Fibroblast of villous mesenchyme (primary cell): ENCODE results near the gene MYO1E. TPM values are rescaled to one million over a fixed set of nuclear protein-coding genes. Genes with fewer than 3 reads are reported as not detected.
"Not testable (repeated sequence)": the region's sequence is repeated elsewhere in the genome, so short reads cannot be mapped to it uniquely, and the experiment has no call there.

ENCODE experiments used
- DNase-seq: peaks from one replicate; pipeline ENCODE4 v3.0.0-alpha.2; 2010; ENCODE audit warnings: low read depth
- H3K4me3 ChIP-seq: 2 replicates; pipeline ENCODE4 v1.5.1; 2011; ENCODE audit warnings: low read depth, mild to moderate bottlenecking, low read length
- total RNA-seq: library from RNA; depleted of rRNA; stranded (reverse); fragments of >200 nt; gene quantifications from 2 replicates; pipeline ENCODE4 v1.2.3, GENCODE V29; 2012
- TF ChIP-seq, protein P1 (sequence below): IDR thresholded peaks from 2 replicates; pipeline ENCODE4 v1.5.1; 2012; ENCODE audit warnings: low read depth, mild to moderate bottlenecking, low read length; ENCODE audit not compliant: insufficient read depth

Gene MYO1E
- total RNA-seq, 1 donor: 107 TPM

DNA sequence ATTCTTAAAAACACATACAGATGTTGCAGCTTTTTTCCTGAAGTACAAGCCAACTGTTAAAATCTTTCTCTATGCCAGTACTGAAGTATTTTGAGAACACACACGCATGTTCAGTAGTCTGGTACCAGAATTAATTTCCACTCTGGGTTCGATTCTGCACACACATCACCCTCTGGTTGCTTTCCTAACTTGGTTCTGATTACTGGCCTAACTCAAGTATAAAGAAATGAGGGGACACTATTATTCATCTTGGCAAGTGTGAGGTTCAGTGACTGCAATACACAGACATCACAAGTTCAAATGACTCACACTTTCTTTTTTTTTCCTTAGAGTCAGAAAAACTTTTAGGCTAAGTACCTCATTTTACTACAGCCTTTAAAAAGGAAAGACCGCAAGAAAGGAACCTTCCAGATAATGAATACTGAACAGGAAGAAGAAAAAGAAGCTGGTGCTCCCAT is 203.4 kb downstream of the MYO1E start:
- TF ChIP-seq, protein P1, sequence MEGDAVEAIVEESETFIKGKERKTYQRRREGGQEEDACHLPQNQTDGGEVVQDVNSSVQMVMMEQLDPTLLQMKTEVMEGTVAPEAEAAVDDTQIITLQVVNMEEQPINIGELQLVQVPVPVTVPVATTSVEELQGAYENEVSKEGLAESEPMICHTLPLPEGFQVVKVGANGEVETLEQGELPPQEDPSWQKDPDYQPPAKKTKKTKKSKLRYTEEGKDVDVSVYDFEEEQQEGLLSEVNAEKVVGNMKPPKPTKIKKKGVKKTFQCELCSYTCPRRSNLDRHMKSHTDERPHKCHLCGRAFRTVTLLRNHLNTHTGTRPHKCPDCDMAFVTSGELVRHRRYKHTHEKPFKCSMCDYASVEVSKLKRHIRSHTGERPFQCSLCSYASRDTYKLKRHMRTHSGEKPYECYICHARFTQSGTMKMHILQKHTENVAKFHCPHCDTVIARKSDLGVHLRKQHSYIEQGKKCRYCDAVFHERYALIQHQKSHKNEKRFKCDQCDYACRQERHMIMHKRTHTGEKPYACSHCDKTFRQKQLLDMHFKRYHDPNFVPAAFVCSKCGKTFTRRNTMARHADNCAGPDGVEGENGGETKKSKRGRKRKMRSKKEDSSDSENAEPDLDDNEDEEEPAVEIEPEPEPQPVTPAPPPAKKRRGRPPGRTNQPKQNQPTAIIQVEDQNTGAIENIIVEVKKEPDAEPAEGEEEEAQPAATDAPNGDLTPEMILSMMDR: no peak
- H3K4me3 ChIP-seq: no peak overlapping the region
- peak; percentile 92 for DNase-seq

DNA sequence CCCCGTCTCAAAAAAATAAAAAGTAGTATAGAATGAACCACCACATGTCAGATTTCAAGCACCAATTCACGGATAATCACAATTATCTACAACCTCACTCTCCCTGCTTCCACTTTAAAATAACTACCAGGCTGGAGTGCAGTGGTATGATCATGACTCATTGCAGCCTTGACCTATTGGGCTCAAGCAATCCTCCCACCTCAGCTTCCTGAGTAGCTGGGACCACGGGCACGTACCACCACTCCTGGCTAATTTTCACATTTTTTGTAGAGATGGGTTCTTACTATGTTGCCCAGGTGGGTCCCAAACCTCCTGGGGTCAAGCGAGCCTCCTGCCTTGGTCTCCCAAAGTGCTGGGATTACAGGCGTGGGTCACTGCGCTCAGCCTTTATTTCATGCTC is 204.1 kb downstream of the MYO1E start:
- H3K4me3 ChIP-seq: no peak overlapping the region
- peak; percentile 73 for DNase-seq
- TF ChIP-seq, protein P1: no peak

DNA sequence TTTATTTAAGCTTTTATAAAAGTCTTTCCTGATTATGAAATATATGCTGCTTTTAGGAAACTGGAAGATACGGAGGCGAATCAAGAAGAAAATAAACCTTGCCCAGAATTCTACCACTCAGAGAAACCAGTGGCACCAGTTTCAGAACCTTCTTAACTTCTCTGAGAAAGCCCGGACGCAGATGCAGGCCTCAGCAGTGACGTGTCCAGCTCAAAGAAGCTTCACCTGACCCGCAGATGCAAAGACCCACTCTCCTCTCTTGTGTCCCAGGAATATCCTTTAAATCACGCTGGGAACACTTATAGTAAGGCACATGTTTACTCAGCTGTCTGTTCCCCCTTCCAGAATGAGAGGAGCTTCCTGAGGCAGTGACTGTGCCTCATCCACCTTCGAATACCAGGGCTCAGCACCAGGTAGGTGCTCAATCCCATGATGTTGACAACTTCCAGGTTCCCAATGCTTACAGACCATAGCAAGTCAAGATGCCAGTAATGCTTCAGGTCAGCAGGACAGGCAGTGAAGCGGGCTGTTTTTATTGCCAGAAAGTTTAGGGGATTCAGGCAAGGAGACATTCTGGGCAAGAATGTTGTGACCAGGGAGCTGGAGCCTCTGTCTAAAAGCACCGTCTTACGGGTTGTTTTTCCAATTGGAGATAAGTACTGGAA is 205.9 kb downstream of the MYO1E start:
- TF ChIP-seq, protein P1: no peak
- DNase-seq: no peak
- H3K4me3 ChIP-seq: no peak overlapping the region

DNA sequence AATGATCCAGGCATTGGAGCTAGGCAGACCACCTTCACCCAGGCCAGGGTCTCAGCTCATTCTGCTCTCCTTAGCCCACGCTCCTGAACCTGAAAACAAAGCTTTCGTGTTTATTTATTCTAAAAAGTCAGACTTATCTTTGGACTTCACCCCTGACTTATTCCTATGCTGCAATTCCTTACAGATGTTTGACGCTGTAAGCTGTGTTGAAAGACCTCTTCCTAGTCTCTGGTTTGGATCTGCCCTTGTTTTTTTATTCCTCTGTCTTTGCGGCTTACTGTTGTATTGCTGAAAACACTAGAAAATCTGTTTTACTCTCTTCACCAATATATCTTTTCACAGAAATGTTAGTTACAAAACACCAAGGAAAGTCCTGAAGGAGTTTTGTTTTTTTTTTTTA is 206.5 kb downstream of the MYO1E start:
- H3K4me3 ChIP-seq: no peak overlapping the region
- DNase-seq: peak; percentile 90
- TF ChIP-seq, protein P1: no peak

DNA sequence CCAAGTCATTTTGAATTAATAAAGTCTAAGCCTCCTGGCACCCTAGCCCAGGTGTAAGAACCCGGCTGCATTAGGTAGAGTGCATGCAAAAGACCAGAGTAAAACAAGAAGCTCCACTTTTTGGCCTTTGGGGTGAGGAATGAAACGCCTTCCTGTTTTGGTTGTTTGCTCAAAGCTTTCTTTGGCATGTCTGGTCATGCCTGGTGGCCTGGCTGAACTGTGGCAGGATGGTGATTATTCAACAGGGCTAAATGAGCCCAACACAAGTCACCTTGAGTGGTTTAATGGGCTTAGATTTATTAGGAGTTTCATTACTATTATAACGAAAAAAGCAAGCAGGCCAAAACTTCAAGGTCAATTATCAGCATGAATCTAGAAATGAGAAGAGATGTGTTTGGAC is 206.9 kb downstream of the MYO1E start:
- peak; percentile 60 for DNase-seq
- H3K4me3 ChIP-seq: no peak overlapping the region
- TF ChIP-seq, protein P1: no peak

DNA sequence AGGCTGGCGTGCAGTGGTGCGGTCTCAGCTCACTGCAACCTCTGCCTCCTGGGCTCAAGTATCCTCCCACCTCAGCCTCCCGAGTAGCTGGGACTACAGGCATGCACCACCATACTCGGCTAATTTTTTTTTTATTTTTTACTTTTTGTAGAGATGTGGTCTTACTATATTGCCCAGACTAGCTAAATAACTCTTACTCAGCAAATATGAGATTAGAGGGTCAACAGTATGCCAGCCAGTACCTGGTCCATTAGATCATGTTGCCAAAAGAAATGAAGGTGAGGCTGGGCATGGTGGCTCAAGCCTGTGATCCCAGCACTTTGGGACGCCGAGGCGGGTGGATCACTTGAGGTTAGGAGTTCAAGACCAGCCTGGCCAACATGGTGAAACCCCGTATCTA is 210.6 kb downstream of the MYO1E start:
- not testable (repeated sequence) for H3K4me3 ChIP-seq, DNase-seq

DNA sequence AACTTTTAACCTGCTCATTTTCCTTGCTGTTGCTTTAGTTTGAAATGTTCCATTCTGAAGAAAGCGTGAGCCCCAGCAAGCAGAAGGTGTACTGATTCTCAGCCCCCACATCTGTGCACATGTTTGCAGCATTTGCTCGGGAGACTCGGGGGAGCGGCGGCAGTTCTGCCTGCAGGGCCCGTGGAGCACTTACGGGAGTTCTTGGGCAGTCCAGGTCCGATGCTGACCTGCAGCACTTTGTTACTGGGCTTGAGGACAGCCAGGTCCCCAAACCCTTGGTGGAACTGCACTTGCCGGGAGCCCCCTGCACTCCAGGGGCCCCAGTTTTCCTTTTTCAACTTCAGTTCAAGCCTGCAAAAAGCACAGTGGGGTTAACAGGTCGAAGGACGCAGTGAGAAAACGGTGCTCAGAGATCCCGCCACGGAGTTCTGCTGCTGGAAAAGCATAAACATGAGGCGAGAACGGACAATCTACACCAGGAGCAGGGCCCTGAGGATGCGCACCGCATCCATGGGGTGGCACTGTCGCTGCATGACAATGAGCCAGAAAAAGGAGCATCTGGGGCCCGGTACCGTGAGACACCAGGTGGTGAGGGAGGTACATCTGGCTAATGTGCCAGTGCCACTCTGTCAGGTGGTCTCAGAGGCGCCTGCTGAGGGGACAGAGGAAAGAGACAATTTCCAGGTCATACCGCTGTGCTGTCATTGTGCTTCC is 211.6 kb downstream of the MYO1E start:
- DNase-seq: no peak
- TF ChIP-seq, protein P1: peak; percentile 73
- no peak overlapping the region for H3K4me3 ChIP-seq
